Measurements from ENCODE around the gene PRORP. TPM values are rescaled to one million over a fixed set of nuclear protein-coding genes. Genes with fewer than 3 reads are reported as not detected.
A peak's percentile ranks its signal among the peaks of the same experiment; 100 is the strongest.
"Not testable (repeated sequence)": the region's sequence is repeated elsewhere in the genome, so short reads cannot be mapped to it uniquely, and the experiment has no call there.

The PRORP gene
- total and polyA plus RNA-seq, 2 experiments from 2014 or later: 23.2 to 32.7 TPM

DNA sequence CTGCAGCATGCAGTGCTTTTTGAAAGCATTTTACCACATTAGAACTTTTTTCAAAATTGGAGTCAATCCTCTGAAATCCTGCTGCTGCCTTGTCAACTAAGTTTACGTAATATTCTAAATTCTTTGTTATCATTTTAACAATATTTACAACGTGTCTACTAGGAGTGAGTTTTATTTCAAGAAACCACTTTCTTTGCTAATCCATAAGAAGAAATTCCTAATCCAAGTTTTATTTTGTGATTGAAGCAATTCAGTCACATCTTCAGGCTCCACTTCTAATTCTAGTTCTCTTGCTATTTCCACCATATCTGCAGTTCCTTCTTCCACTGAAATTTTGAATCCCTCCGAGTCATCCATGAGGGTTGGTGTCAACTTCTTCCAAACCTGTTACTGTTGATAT lies 25.4 kb downstream of the PRORP start:
- Histone ChIP-seq H3K27ac (no peak overlapping the region), H3K9me3 (ENCODE audit: low read depth) (no peaks in the 10 kb centered on the region), H3F3A (ENCODE audit: insufficient read depth) (no peaks in the 10 kb centered on the region), H3K9ac (no peak overlapping the region), H4K20me1 (ENCODE audit: insufficient read depth) (no peaks in the 10 kb centered on the region), H3K27me3 (replicated peaks; ENCODE audit: insufficient read depth) (no peaks in the 10 kb centered on the region), H3K4me2 (ENCODE audit: unreplicated experiment) (no peak overlapping the region), H3K4me1 (ENCODE audit: insufficient read depth) (no peaks in the 10 kb centered on the region), H3K36me3 (ENCODE audit: low read depth) (no peaks in the 10 kb centered on the region), H2AFZ (no peak overlapping the region), H3K9me2 (ENCODE audit: insufficient read depth) (no peaks in the 10 kb centered on the region), H3K4me3 (no peak overlapping the region), H3K79me2 (ENCODE audit: insufficient read depth) (peaks cover 17% of the 10 kb centered on the region)
- TF ChIP-seq EZH2 (IDR thresholded peaks at IDR 0.05; ENCODE audit: insufficient read depth, poor library complexity, severe bottlenecking): no peak
- no peak for TF ChIP-seq EZH2phosphoT487 (IDR thresholded peaks at IDR 0.05; ENCODE audit: insufficient read depth, low read depth)
- 96% methylated on average over 3 of the region's 3 CpGs for WGBS, 2 experiments (ENCODE audit: low coverage in 1 of 2, low lambda C conversion rate in 2 of 2, missing lambda C conversion rate in 2 of 2)
- DNase-seq: no peak
- in situ Hi-C loops (cut with MboI): loop anchor here (5.0 to 25.0 kb wide), 2 partner anchors 265 to 540 kb away; no protein-coding TSS in a partner anchor

DNA sequence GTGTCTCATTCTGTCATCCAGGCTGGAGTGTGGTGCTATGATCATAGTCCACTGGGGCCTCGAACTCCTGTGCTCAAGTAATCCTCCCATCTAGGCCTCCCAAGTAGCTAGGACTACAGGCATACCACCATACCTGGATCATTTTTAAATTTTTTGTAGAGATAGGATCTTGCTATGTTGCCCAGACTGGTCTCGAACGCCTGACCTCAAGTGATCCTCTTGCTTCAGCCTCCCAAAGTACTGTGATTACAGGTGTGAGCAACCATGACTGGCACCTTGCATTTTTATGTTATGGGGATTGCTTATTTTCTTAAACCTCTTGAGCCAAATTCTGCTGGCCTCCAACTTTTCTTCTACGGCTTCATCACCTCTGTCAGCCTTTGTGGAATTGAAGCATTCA lies 26.9 kb downstream of the PRORP start:
- no peak overlapping the region for H3K4me2 ChIP-seq (ENCODE audit: unreplicated experiment)
- H3K4me3 ChIP-seq: no peak overlapping the region
- H3K27me3 ChIP-seq (replicated peaks; ENCODE audit: insufficient read depth): no peaks in the 10 kb centered on the region
- TF ChIP-seq EZH2phosphoT487 (IDR thresholded peaks at IDR 0.05; ENCODE audit: insufficient read depth, low read depth) (no peak), EZH2 (IDR thresholded peaks at IDR 0.05; ENCODE audit: insufficient read depth, poor library complexity, severe bottlenecking) (no peak)
- no peaks in the 10 kb centered on the region for H3K9me3 ChIP-seq (ENCODE audit: low read depth)
- no peak for DNase-seq
- in situ Hi-C loops (cut with MboI): loop anchor here (5.0 to 25.0 kb wide), 2 partner anchors 263 to 538 kb away; no protein-coding TSS in a partner anchor
- no peaks in the 10 kb centered on the region for H4K20me1 ChIP-seq (ENCODE audit: insufficient read depth)
- H3K4me1 ChIP-seq (ENCODE audit: insufficient read depth): no peaks in the 10 kb centered on the region
- H3K36me3 ChIP-seq (ENCODE audit: low read depth): no peaks in the 10 kb centered on the region
- peaks cover 17% of the 10 kb centered on the region for H3K79me2 ChIP-seq (ENCODE audit: insufficient read depth)
- 92 to 100% methylated on average over 4 of the region's 4 CpGs for WGBS, 2 experiments (ENCODE audit: low coverage in 1 of 2, low lambda C conversion rate in 2 of 2, missing lambda C conversion rate in 2 of 2)
- H3F3A ChIP-seq (ENCODE audit: insufficient read depth): no peaks in the 10 kb centered on the region
- H3K27ac ChIP-seq: no peak overlapping the region
- H2AFZ ChIP-seq: no peak overlapping the region
- H3K9me2 ChIP-seq (ENCODE audit: insufficient read depth): no peaks in the 10 kb centered on the region
- H3K9ac ChIP-seq: no peak overlapping the region

DNA sequence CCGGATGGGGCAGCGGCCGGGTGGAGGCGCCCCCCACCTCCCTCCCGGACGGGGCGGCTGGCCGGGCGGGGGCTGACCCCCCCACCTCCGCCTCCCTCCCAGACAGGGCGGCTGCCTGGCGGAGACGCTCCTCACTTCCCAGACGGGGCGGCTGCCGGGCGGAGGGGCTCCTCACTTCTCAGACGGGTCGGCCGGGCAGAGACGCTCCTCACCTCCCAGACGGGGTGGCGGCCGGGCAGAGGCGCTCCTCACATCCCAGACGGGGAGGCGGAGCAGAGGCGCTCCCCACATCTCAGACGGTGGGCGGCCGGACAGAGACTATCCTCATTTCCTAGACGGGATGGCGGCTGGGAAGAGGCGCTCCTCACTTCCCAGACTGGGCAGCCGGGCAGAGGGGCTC lies 30.2 kb downstream of the PRORP start:
- WGBS, 2 experiments (ENCODE audit: low coverage in 1 of 2, low lambda C conversion rate in 2 of 2, missing lambda C conversion rate in 2 of 2): 90 to 95% methylated on average over 4 to 35 of the region's 35 CpGs
- in situ Hi-C loops (cut with MboI); H3K27me3 ChIP-seq (replicated peaks; ENCODE audit: insufficient read depth); H3K9ac ChIP-seq; H3K36me3 ChIP-seq (ENCODE audit: low read depth); H3K9me3 ChIP-seq (ENCODE audit: low read depth); H4K20me1 ChIP-seq (ENCODE audit: insufficient read depth); H3K4me2 ChIP-seq (ENCODE audit: unreplicated experiment); H3K4me3 ChIP-seq; H3K4me1 ChIP-seq (ENCODE audit: insufficient read depth); DNase-seq; H2AFZ ChIP-seq; H3K9me2 ChIP-seq (ENCODE audit: insufficient read depth); H3K27ac ChIP-seq; H3K79me2 ChIP-seq (ENCODE audit: insufficient read depth): not testable (repeated sequence)
- peaks cover 10% of the 10 kb centered on the region; the same call in 1 of the 2 replicates for H3F3A ChIP-seq (ENCODE audit: insufficient read depth)

DNA sequence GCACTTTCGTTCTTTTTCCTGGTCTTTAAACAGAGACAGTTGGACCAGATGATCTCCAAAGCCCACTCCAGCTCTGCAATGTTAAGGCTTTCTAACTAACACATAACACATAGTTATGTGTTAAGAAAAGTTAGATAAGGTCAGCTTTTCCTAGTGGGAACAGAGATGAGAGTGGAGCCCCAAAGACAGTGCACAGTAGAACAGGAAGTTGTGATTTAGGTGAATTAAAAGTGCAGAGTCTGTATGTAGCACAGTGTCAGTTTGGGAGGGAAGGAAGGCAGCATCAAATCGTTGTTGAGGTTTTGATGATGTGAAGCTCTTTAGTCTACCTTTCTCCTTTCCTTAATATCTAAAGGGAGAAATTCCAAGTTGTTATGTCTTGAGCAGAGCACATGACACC lies 31.7 kb downstream of the PRORP start:
- in situ Hi-C loops (cut with MboI): no loop called here
- no peaks in the 10 kb centered on the region for H3K27me3 ChIP-seq (replicated peaks; ENCODE audit: insufficient read depth)
- no peak overlapping the region for H3K4me2 ChIP-seq (ENCODE audit: unreplicated experiment)
- H3K4me3 ChIP-seq: no peak overlapping the region
- no peak overlapping the region for H3K9ac ChIP-seq
- H3K36me3 ChIP-seq (ENCODE audit: low read depth): no peaks in the 10 kb centered on the region
- no peak overlapping the region for H3K27ac ChIP-seq
- H3K9me3 ChIP-seq (ENCODE audit: low read depth): no peaks in the 10 kb centered on the region
- DNase-seq: no peak
- H3F3A ChIP-seq (ENCODE audit: insufficient read depth): peaks cover 10% of the 10 kb centered on the region; the same call in 1 of the 2 replicates
- H3K79me2 ChIP-seq (ENCODE audit: insufficient read depth): peaks cover 9% of the 10 kb centered on the region
- peaks cover 9% of the 10 kb centered on the region for H3K4me1 ChIP-seq (ENCODE audit: insufficient read depth)
- no peaks in the 10 kb centered on the region for H3K9me2 ChIP-seq (ENCODE audit: insufficient read depth)
- TF ChIP-seq EZH2 (IDR thresholded peaks at IDR 0.05; ENCODE audit: insufficient read depth, poor library complexity, severe bottlenecking): no peak
- no peak for TF ChIP-seq EZH2phosphoT487 (IDR thresholded peaks at IDR 0.05; ENCODE audit: insufficient read depth, low read depth)
- H2AFZ ChIP-seq: no peak overlapping the region
- no peaks in the 10 kb centered on the region for H4K20me1 ChIP-seq (ENCODE audit: insufficient read depth)
- WGBS, 2 experiments (ENCODE audit: low coverage in 1 of 2, low lambda C conversion rate in 2 of 2, missing lambda C conversion rate in 2 of 2): 67 to 77% methylated on average over 2 of the region's 2 CpGs

DNA sequence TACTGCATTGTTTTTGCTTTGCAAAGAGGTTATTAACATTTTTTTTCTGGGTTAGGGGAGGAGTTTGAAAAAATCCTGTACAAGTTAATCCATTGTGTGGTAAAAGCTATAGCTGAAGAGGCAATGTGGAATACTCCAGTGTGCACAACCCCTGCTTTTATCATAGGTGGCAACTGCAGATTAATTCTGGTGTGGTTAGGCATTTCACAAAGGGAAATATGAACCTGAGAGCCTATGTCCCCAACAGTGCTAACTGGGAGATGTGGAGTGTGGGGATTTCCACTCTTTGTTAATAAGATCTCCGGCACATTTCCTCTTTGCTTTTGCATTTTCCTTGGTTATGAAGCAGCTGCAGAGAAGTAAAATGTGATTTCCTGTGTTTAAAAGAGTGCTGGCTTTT lies 33.6 kb downstream of the PRORP start:
- H3K27ac ChIP-seq: 0 out of 2 replicates have a peak overlapping the region, but pooled peaks have one; percentile 5
- peak overlapping the region; percentile 14 for H3K4me2 ChIP-seq (ENCODE audit: unreplicated experiment)
- H3K27me3 ChIP-seq (replicated peaks; ENCODE audit: insufficient read depth): no peaks in the 10 kb centered on the region
- H3K4me3 ChIP-seq: no peak overlapping the region
- no peaks in the 10 kb centered on the region for H4K20me1 ChIP-seq (ENCODE audit: insufficient read depth)
- no peaks in the 10 kb centered on the region for H3K36me3 ChIP-seq (ENCODE audit: low read depth)
- in situ Hi-C loops (cut with MboI): no loop called here
- TF ChIP-seq EZH2phosphoT487 (IDR thresholded peaks at IDR 0.05; ENCODE audit: insufficient read depth, low read depth) (no peak), EZH2 (IDR thresholded peaks at IDR 0.05; ENCODE audit: insufficient read depth, poor library complexity, severe bottlenecking) (no peak)
- H3F3A ChIP-seq (ENCODE audit: insufficient read depth): peaks cover 16% of the 10 kb centered on the region; the same call in 1 of the 2 replicates
- WGBS, 2 experiments (ENCODE audit: low coverage in 1 of 2, low lambda C conversion rate in 2 of 2, missing lambda C conversion rate in 2 of 2): 8 to 14% methylated on average over 1 of the region's 1 CpG
- H3K79me2 ChIP-seq (ENCODE audit: insufficient read depth): peaks cover 12% of the 10 kb centered on the region
- DNase-seq: peak; percentile 40
- H3K9ac ChIP-seq: no peak overlapping the region
- H3K4me1 ChIP-seq (ENCODE audit: insufficient read depth): peaks cover 24% of the 10 kb centered on the region
- no peaks in the 10 kb centered on the region for H3K9me3 ChIP-seq (ENCODE audit: low read depth)
- H3K9me2 ChIP-seq (ENCODE audit: insufficient read depth): no peaks in the 10 kb centered on the region
- H2AFZ ChIP-seq: no peak overlapping the region
